ENCODE measurements around the gene SMIM29. TPM values are rescaled to one million over a fixed set of nuclear protein-coding genes. Genes with fewer than 3 reads are reported as not detected.

The SMIM29 gene
- total RNA-seq, 1 experiment from 2014 or later = 25.1 TPM

GRCh38 chr6:34218691-34219090, 30.1 kb downstream of the SMIM29 start:
- POLR2A ChIA-PET = interaction anchor here (1.2 to 1.4 kb wide), 3 partner anchors 17 to 25 kb away, joined by 3 to 5 read pairs (median 5); partner anchors contain the start of gene HMGA1
- Histone ChIP-seq H3K36me3 (ENCODE audit: control insufficient read depth in 1 of 2, insufficient read depth in 2 of 2, low read length in 2 of 2) (no peaks in the 10 kb centered on the region), H3K27me3 (ENCODE audit: insufficient read depth, low read length) (no peaks in the 10 kb centered on the region), H3K27ac (ENCODE audit: low read depth, low read length) (no peak overlapping the region), H3K4me2 (ENCODE audit: low read length) (no peak overlapping the region), H2AFZ (ENCODE audit: low read depth, low read length, poor library complexity, severe bottlenecking) (peak overlapping the region; percentile 74), H3K9me3 (ENCODE audit: control insufficient read depth in 1 of 2, insufficient read depth in 1 of 2, low read depth in 1 of 2, low read length in 2 of 2) (no peaks in the 10 kb centered on the region), H3K4me1 (ENCODE audit: control insufficient read depth in 1 of 2, insufficient read depth in 2 of 2, low read length in 2 of 2) (peaks cover 8 to 30% of the 10 kb centered on the region in 2 experiments), H4K20me1 (ENCODE audit: insufficient read depth) (no peaks in the 10 kb centered on the region), H3K9ac (ENCODE audit: low read length) (no peak overlapping the region), H3K4me3 (replicated peaks in 1 of 2; ENCODE audit: low read depth in 1 of 2, low read length in 2 of 2) (no peak overlapping the region), H3K9me2 (ENCODE audit: insufficient read depth) (no peaks in the 10 kb centered on the region), H3K79me2 (ENCODE audit: insufficient read depth, low read length) (no peaks in the 10 kb centered on the region)
- BruUV-seq (replicated peaks) = no TSS peak
- RAD21 ChIA-PET (ENCODE audit: low non-redundant PET in 1 of 2, low total read pairs in 2 of 2, uncharacterized antibody in 2 of 2, unreplicated experiment in 2 of 2) = no interaction called here
- TF ChIP-seq CEBPB (IDR thresholded peaks at IDR 0.05; ENCODE audit: low read depth) = no peak
- ATAC-seq (no peak), DNase-seq (ENCODE audit: low read depth, low spot score) (no peak)
- intact Hi-C loops (cut with micrococcal nuclease) = no loop called here
- CTCF ChIA-PET = no interaction called here

GRCh38 chr6:34213772-34214171, 35.0 kb downstream of the SMIM29 start:
- no TSS peak for BruUV-seq (replicated peaks)
- no peak overlapping the region for H2AFZ ChIP-seq (ENCODE audit: low read depth, low read length, poor library complexity, severe bottlenecking)
- intact Hi-C loops (cut with micrococcal nuclease) = no loop called here
- H3K4me1 ChIP-seq (ENCODE audit: control insufficient read depth in 1 of 2, insufficient read depth in 2 of 2, low read length in 2 of 2) = peaks cover 0 to 17% of the 10 kb centered on the region in 2 experiments; a peak in 1 of 4 replicates
- DNase-seq (ENCODE audit: low read depth, low spot score) (no peak), ATAC-seq (no peak)
- H3K79me2 ChIP-seq (ENCODE audit: insufficient read depth, low read length) = no peaks in the 10 kb centered on the region
- no peak overlapping the region for H3K4me2 ChIP-seq (ENCODE audit: low read length)
- H4K20me1 ChIP-seq (ENCODE audit: insufficient read depth) = no peaks in the 10 kb centered on the region
- no peaks in the 10 kb centered on the region for H3K9me3 ChIP-seq (ENCODE audit: control insufficient read depth in 1 of 2, insufficient read depth in 1 of 2, low read depth in 1 of 2, low read length in 2 of 2)
- RAD21 ChIA-PET (ENCODE audit: low non-redundant PET in 1 of 2, low total read pairs in 2 of 2, uncharacterized antibody in 2 of 2, unreplicated experiment in 2 of 2) = no interaction called here
- H3K9me2 ChIP-seq (ENCODE audit: insufficient read depth) = no peaks in the 10 kb centered on the region
- H3K27me3 ChIP-seq (ENCODE audit: insufficient read depth, low read length) = no peaks in the 10 kb centered on the region
- no peak overlapping the region for H3K27ac ChIP-seq (ENCODE audit: low read depth, low read length)
- H3K9ac ChIP-seq (ENCODE audit: low read length) = no peak overlapping the region
- no peak for TF ChIP-seq CEBPB (IDR thresholded peaks at IDR 0.05; ENCODE audit: low read depth)
- TF ChIP-seq CBX3 (IDR thresholded peaks at IDR 0.05; ENCODE audit: low read depth) = no peak
- TF ChIP-seq ZBTB33 (IDR thresholded peaks at IDR 0.05; ENCODE audit: extremely low read depth, insufficient replicate concordance, low read length) = no peak
- no peak for TF ChIP-seq JUND (IDR thresholded peaks at IDR 0.05)
- TF ChIP-seq SIN3A (IDR thresholded peaks at IDR 0.05; ENCODE audit: low read depth) = no peak
- no peak for TF ChIP-seq CTCF (IDR thresholded peaks at IDR 0.05 in 2 of 3, conservative IDR thresholded peaks at IDR 0.05 in 1 of 3; ENCODE audit: borderline replicate concordance in 1 of 3, insufficient read depth in 1 of 3, low read depth in 2 of 3, low read length in 2 of 3)
- TF ChIP-seq YY1 (IDR thresholded peaks at IDR 0.05; ENCODE audit: extremely low read depth, insufficient replicate concordance, low read depth, low read length) = no peak
- no peak for TF ChIP-seq ZNF274 (IDR thresholded peaks at IDR 0.05; ENCODE audit: low read depth, low read length)
- TF ChIP-seq ATF3 (IDR thresholded peaks at IDR 0.05) = no peak
- no peak for TF ChIP-seq SRF (IDR thresholded peaks at IDR 0.05; ENCODE audit: low read depth)
- POLR2A ChIA-PET = no interaction called here
- H3K36me3 ChIP-seq (ENCODE audit: control insufficient read depth in 1 of 2, insufficient read depth in 2 of 2, low read length in 2 of 2) = no peaks in the 10 kb centered on the region
- CTCF ChIA-PET = interaction anchor here (0.6 to 0.8 kb wide), 2 partner anchors 18 to 50 kb away, joined by 4 read pairs; no protein-coding TSS in a partner anchor
- H3K4me3 ChIP-seq (replicated peaks in 1 of 2; ENCODE audit: low read depth in 1 of 2, low read length in 2 of 2) = no peak overlapping the region
